UCSD-AML1 (cell line): ENCODE data around the gene TRAF6.
A peak's percentile ranks its signal among the peaks of the same experiment; 100 is the strongest.
"Not testable (repeated sequence)": the region's sequence is repeated elsewhere in the genome, so short reads cannot be mapped to it uniquely, and the experiment has no call there.

ENCODE experiments used
- DNase-seq: peaks from one replicate; lab custom pipeline; 2025; ENCODE audit not compliant: unreplicated experiment; lab: John Stamatoyannopoulos, UW

Gene TRAF6

DNA sequence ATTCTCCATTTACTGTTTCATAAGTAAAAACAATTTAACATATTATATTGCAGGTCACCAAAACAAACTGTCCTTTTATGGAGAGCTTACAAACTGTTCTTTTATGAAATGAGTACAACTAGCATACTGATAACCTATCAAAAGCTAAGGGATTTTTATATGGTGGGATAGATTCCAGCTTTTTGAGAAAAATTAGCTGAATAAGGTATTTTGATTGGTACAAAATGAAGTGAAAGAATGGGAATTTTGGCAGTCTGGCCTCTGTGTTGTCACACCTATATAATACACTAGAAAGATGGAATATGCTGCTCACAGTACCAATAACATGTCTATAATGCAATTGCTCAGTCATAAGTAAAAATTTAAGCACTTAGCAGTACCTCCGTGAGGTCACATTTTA is 11.4 kb downstream of the TRAF6 start:
- no peak for DNase-seq

DNA sequence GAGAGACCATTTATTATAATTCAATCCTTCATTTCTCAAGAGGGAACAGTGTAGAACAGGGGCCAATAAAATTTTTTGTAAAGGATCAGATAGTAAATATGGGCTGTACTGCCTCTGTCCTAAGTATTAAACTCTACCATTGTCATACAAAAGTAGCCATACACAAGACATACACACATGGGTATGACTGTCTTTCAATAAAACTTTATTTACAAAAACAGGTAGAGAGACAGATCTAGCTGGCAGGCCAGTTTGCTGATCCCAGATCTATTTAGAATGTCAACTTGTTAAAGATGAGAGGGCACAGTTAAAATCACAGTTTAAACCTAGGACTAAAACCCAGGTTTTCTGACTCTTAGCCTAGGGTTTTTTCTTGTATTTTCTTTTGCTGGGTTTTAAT is 16.7 kb downstream of the TRAF6 start:
- DNase-seq = no peak

DNA sequence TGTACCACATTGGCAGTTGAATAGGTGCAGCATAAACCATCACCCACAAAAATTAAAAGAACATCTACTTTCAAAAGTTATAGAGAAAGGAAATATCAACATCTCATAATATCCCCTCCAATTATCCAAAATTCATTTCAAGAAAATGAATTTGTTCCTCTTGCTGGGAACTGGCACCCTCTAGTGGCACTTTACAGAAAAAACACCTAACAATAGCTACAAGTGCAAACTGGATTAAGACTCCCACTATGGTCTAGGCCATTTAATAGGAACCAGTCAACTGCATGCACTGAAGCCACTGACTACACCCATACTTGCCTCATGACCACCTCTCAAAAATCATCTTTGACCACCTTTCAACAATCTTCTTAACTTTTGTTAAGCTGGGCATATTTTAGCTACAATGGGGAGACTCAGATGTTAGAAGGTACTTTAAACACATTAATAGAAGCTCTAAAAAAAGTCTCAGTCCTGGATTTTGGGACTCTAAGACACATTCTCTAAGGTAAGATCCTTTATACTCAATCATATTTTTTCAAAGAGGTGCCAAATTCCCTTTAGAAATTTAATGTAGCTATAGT is 17.3 kb downstream of the TRAF6 start:
- DNase-seq = no peak

DNA sequence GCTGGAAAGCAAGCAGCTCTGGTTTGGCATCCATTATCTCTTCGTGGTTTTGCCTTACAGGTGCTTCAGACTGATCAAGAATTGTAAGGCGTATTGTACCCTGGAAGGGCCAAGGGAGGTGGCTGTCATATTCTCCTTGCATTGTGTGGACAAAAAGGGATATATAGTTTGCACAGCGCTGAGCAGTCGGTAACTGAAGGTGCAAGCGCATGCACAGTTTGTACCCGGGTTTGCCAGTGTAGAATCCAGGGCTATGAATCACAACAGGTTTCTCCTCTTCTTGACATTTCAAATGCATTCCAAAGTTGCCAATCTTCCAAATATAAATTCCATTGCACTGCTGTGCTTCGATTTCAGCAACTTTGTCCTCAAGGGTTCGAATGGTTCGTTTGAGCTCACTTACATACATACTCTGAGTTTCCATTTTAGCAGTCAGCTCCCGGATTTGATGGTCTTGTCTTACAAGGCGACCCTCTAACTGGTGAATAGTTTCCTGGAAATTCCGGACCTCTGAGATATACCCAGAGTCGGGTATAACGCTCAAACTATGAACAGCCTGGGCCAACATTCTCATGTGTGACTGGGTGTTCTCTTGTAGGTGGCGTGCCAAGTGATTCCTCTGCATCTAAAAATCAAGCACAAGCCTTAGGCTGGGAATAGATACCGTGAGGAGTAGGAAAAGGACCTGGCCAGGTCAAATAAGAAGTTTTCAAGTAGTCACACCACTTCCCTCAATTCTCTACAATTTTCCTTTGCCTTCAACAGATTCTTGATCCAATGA is 19.9 kb downstream of the TRAF6 start:
- DNase-seq = no peak

DNA sequence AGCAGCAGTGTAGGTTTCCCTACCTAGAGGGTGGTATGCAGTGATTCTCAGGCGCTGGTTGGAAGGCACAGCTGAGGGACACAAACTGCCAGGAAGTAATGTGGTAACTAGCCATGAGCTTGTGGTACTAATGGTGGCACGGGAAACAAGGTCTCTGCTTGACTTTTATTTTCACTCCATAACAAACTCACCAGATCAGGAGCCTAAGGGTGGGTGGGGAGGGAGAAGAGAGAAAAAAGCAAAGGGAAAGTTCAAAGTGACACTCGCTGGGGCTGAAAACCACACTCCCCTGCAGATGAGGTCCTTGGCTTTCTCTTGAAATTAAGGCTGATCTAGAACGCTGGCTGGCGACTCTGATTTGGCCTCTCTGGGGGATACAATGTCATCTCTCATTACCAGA is 22.0 kb downstream of the TRAF6 start:
- no peak for DNase-seq

DNA sequence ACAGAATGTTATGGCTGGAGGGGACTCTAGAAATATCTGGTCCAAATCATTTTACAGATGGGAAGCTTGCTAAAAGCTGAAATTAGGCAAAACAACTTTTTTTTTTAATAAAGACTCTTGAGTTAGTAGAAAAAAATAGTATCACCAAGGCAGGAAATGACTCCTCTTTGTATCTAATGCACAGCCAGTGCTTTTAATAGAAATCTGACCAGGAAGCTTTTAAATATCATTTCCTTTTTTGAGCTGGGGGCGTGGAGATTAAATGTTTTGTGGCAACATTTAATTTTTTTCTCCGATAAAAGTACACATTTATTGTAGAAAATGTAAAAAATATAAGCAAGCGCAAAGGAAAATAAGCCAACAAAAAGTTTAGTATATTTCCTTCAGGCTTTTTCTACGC is 22.5 kb downstream of the TRAF6 start:
- DNase-seq = no peak

DNA sequence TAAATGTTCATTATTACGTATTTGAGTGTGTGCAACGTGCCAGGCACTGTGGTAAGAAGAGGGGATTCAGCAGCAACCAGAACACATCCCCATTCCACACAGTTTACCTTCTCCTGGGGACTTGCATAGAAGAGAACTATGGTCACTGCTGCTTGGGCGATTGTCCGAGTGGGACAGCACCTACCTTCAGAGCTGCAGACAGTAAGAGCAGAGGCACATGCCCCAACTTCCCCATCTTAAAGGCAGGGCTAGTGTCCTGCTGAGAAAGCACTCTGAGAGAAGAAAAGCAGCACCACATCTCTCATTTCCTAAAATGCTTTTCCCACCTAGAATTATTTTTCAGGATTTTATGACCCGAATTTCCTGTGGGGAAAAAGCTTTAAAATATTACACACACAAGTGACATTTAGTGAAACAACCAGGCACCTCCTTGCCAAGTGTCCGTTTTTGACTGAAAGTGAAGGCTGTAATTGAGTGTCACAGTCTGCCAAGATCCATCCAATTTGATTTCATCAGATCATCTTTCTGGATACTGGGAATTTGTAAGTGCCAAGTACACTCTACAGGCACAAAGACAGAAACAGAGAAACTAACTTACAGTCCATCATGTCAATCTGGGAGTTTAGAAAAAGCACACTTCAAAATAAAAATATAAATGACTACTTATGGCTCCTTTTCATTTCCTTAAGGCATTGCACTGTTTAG is 24.6 kb downstream of the TRAF6 start:
- DNase-seq = no peak

DNA sequence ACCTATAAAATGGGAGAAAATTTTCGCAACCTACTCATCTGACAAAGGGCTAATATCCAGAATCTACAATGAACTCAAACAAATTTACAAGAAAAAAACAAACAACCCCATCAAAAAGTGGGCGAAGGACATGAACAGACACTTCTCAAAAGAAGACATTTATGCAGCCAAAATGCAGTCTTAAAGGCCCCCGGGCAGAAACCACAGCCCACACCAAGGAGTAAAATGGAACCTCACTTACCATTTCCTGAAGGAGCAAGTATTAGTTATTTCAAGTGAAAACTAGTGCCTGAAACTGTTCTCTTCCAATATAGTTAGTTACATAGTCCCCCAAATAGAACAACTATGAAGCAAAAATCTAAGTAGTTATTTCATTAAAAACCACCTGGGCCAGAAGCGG is 27.0 kb downstream of the TRAF6 start:
- DNase-seq = not testable (repeated sequence)

DNA sequence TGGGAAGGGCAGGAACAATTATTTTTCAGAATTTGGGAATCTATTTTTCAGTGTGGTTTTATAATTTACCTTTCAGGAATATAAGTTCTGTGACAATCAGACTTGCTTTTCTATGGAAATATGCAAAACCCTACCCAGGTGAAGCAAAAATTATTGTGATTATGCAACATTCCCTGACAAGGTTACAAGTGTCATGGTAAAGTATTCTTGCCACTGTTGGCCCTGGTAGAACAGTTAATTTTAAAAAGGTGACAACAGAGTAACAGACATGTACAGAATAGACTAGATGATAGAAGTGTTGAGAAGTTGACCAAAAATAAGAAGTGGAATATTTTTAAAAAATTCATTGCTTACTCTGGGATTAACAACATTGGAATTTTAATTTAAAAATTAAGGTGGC is 29.2 kb downstream of the TRAF6 start:
- no peak for DNase-seq

DNA sequence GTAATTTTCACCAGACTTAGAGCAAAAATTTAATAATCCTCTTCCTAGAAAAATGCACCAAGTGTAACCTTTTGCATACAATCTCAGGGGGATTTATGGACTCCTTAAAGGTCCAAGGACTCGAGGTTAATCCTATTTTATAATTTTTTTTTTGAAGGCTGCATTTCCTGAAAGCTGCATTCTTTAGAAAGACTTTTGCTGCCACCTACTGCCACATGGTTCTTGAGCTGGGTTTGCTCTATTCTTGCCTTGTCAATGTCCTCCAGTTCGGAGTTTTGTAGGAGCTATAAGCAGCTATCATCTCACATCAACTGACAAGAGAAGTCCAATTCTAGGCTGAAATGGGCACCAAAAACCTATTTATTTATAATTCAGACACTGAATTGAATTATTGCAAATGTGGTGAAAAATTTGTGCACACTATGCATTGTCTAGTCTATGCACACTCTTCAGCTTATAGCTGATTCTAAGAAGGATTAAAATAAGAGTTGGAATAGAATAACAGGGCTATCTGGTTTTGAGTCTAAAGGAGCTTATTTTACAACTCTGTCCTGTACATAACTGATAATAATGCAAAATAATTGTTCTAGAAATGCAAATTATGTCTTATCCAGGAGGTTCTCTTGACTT is 31.3 kb downstream of the TRAF6 start:
- DNase-seq = no peak

DNA sequence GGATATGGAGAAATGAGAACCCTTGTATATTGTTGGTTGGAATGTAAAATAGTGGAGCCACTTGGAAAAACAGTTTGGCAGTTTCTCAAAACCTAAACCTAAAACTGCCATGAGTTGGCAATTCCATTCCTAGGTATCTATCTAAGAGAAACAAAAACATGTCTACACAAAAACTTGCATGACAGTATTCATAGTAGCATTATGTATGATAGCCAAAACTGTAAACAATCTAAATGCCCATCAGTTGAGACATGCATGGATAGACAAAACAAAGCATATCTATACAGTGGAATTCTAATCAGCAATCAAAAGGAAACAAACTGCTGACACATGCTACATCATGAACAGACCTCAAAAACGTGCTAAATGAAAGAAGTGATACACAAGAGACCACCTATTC is 34.9 kb downstream of the TRAF6 start:
- DNase-seq = no peak

DNA sequence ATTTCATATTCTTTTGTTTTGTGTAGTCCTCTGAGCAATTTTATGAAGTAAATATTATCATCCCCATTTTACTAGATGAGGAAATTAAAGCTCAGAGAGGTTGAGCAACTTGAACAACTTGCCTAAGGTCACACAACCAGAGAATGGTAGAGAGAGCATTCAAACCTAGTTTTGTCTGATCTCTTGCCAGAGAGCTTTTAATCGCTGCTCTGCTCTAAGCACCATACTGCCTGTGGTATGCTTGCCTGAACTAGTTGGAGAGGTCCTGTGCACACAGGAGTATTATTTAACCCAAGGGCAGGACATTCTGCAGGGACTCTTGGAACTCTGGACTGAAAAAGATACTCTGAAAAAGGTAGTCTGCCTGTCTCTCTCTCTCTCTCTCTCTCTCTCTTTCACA is 38.5 kb downstream of the TRAF6 start:
- DNase-seq = no peak

DNA sequence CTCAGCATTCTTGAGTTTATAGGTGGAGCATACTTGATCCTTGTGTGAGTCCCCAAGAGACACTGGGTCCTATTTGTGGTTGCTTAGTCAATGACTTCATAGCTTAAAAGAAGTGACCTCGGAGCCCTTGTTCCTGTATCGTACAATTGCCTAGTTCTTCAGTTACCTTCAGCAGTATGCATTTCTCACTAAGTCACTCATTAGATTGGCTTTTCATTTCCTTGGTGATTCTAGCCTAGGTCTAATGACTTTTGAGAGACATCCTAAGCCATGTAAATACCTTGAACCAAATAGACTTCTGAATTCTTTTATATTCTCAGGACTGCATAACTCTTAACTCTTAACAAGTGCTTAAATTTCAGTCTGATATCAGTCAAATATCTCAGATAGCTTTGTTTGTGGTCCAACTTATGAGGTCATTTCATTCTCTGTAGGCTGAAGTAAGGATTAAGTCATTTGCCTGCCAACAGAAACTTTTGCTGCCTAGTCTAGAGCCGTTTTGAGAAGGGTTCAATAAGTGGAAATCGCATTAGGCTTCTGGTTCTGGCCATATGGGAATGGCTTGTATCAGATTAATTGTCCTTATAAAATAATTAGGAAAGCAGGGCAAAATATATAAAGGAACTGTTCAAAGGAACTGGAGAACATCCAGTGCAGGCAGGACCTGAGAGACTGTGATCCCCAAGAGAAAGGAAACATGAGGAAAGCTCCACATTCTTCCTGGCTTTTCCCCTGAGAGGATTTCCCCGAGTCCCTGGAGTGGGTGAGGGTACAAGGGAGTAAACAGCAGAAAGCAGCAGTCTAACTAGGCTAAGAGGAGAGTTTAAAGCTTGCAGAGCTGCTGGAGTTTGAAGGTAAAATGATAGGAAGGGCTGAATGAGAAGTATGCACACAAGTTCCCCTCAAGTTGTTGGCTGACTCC is 39.9 kb downstream of the TRAF6 start:
- no peak for DNase-seq

DNA sequence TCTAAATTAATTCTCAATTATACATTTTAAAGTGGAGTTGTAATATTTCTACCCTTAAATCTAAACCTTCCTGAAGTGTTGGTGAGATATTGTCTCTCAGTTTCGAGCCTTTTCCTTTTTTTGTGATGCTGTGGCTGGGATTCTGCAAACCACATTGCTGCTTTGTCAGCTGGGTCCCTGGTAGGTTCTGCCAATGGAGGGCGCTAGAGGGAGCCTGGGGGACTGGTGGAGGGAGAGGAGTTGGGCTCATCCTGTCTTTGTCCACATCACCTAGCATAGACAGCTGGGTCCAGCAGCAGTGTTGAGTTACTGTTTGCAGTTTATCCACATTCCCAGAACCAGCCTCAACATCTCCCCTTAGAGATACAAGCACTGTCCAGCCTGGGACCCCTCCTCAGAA is 41.0 kb downstream of the TRAF6 start:
- DNase-seq = peak; percentile 43

DNA sequence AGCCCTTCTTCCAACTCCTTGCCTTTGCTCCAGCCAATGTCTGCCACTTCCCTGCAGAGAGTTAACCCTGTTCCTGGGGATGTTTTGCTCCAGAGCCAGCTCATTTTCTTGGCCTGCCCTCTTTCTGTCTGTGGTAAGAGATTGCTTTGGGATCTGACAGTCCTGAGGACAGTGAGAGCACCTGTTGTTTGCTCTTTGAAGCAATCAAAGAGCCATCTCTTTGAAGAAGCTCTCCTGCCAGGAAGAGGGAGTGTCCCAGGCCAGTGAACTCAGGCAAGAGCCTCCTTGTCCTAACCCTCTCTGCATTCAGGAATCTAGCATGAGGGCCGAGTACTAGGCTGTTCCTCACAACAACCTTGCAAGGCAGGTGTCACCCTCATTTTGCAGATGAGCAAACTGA is 42.2 kb downstream of the TRAF6 start:
- DNase-seq = no peak

DNA sequence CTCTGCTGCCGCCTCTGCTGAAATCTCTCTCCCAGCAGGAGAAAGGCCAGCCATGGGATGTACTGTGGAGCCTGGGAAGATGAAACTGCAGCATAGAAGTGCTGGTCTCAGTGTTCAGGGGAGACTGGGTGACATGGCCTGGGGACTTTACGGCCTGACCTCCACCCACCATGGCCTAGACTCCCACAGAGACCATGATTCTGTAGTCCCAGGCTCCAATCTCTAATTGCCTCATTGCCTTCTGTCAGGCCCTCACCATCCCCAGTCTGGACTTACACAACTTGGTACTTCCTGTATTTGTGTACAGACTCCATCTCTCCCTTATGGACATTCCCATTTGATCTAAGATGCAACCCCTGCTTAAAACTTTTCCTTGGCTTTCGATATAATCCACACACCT is 43.1 kb downstream of the TRAF6 start:
- no peak for DNase-seq

DNA sequence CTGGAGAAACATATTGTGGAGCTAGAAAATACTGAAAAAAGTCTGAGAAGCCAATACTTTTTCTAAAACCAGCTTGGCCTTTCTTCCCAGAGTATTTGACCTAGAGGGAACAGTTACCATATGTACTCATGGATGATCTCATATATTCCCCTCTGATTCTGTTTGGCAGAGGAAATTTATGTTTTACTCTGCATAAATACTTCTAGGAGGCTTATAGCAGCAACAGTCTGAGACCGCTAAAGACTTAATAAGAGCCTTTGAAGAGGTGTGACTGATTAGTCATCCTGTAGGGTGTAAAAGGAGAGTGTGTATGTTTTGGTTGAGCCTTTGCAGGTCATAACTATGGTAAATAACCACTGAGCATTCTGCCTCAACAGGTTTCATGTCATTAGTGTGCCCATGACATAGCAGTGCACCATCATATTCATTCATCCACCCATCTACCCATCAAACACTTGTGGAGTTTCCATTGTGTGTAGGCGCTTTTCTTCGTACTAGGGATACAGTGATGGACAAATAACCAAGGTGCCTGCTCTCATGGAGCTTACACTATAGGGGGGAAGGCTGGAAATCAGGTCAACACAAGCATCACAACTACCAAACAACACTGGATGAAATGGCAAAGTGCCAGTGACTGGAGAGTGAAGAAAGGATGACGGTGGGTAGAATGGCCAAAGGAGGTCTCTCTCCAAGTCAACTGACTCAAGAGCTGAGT is 44.5 kb downstream of the TRAF6 start:
- no peak for DNase-seq

DNA sequence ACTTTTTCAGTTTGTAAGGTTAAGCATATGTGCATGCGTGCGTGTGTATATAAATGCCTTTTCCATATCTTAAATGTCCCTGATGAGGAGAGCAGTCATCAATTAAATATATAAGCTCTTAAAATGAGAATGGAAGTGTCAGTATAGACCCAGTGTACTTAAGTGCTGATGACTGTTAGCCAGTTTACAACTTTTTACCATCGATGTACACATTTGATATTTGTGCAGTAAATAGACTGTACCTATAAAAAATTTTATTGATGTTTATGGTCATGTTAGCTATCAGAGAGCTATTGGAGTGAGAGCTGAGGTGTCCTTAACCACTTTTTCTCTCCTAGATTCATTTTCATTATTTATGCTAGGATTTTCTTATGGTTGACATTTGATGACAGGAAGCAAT is 45.4 kb downstream of the TRAF6 start:
- DNase-seq = no peak

DNA sequence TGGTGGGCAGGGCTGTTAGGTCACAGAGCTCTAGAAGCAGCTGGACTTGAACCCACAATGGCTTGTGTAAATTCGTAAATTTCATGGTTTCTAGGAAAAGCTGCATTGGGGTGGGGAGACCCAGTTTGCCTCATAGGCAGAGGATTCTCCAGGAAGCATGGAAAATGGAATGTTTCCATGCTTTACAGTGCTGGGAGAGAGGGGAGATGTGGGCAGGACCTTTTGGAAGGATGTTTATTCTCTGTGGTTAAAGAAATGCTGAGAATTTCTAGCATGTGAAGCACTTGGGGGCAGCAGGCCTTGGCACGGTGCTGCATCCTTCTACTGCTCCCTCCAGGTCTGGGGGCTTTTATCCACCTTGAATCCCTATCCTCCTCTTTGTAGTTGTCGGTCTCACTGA is 46.3 kb downstream of the TRAF6 start:
- DNase-seq = no peak

DNA sequence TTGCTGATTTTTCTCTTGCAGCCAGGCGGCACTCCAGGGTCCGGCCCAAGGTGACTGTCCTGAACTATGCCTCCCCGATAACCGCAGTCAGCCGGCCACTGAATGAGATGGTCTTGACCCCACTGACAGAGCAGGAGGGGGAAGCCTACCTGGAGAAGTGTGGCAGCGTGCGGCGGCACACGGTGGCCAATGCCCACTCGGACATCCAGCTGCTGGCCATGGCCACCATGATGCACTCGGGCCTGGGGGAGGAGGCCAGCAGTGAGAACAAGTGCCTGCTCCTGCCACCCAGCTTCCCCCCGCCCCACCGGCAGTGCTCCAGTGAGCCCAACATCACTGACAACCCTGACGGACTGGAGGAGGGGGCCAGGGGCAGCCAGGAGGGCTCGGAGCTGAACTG is 47.8 kb downstream of the TRAF6 start:
- no peak for DNase-seq
